NCI-H526 treated with DMSO at 0.1 percent for 48 hours (cell line): ENCODE data around the gene SLC9A2.

Experiments used
- DNase-seq: peaks from one replicate; lab custom pipeline; 2025; lab: John Stamatoyannopoulos, UW

The SLC9A2 gene

DNA sequence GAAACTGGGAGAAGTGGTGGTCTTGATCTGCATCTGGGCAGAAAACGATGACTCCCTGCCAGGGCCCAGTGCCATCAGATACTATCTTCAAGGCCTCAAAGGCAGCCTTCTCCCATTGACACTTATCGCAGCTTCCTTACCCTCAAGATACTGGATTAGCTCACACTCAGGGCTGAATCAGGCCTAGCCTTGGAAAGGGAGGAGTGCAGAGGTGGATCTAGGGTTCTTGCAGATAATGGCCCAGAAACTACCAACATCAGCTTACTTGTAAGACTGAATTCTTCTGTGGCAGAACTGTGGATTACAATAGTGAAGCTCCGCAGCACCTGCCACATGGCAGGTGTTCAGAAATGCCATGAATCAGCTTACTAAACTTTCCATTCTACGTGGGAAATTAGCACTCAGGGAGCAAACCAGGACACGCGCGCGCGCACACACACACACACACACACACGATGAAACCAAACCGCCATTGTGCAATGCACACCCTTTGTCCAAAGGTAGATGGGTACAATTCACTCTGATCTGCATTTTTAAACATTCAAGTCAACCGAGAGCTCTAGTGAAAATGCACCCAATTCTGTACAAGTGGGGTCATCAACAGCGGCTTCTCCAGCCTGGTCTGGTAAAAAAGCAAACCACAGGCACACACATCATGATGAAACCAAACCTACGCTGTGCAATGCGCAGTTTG is 116.2 kb downstream of the SLC9A2 start:
- DNase-seq: no peak

DNA sequence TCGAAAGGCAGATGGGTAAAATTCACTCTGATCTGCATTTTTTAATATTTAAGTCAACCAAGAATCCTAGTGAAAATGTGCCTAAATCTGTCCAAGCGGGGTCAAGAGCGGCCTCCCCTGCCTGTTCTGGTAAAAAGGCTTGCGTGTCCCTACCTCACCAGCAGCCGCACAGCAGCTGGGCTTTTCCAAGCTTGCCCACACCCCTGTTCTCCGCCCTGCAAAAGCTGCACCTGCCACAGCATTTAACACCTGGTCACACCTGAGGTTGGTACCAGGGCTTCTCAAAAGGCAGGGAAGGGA is 116.7 kb downstream of the SLC9A2 start:
- no peak for DNase-seq

DNA sequence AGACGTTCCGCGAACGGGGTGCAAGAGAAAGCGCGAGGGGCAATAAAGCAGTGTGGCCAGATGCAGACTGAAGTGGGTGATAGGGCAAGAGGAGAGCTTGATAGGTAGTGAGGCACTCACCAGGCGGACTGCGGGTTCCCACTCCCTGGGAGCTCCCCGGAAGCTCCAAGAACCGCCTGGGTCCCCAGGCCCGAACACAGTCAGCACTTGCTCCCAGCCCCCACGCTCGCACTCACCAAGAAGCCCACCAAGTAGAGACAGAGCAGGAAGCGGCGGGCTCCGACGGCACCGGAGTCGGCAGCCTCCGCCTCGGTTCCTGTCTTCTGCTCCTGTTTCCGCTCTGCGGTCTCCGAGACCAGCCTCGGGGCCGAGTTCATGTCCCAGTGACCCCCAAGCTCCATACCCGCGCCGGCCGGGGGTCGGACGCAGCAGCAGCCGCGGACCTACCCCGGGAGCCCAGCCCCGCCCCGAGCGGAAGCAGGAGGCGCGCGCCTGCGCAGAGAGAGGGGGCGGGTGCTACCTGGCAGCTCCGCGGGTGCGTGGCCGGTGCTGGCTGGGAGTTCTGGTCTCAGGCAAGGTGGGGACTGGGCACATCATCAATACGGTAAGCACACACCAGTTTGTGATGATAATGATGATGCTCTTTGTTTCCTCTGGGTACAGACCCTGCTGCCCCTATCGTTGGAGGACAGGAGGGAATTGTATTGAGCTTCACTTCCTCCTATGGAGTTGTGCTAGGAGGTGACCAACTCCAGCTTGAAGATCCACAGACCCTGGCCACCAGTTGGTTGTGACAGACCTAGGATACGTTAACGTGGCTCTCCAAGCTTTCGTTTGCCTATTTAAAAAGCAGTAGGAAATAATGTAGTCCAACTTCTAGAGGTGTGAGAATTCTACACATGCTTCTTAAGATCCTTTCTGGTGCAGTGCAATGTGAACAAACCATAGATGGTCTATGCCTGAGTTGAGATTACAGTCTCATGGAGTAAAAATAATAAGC is 117.4 kb downstream of the SLC9A2 start:
- peak; percentile 66 for DNase-seq

DNA sequence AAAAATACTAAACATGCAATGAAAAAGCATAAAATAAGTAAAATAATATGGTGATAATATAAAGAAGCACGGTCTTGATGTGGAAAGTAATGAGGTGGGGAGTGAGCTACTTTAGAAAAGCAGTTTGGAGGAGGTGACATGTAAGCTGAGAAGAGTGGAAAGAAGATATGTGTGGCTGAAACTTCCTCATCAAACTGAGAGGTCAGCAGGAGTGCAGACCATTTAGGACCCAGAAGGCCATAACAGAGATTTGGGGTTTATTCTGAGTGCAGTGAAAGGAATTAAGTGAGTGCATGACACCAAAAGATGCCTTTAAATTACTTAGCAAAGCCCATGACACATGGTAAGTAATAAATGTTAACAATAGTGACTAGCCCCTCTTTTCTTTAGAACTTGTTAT is 118.1 kb downstream of the SLC9A2 start:
- no peak for DNase-seq

DNA sequence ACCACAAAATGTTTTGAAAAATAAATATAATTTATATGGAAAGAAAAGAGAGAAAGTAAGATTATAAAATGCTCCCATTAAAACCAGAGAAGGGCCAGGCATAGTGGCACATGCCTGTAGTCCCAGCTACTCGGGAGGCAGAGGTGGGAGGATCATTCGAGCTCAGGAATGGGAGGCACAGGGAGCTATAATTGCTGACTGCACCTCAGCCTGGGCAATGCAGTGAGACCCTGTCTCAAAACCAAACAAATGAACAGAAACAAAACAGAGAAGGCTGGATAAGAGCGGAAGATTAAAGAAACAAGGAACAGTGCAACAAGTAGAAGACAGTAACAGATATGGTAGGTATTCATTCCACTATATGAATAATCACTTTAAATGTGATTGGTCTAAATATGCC is 123.9 kb downstream of the SLC9A2 start:
- no peak for DNase-seq

DNA sequence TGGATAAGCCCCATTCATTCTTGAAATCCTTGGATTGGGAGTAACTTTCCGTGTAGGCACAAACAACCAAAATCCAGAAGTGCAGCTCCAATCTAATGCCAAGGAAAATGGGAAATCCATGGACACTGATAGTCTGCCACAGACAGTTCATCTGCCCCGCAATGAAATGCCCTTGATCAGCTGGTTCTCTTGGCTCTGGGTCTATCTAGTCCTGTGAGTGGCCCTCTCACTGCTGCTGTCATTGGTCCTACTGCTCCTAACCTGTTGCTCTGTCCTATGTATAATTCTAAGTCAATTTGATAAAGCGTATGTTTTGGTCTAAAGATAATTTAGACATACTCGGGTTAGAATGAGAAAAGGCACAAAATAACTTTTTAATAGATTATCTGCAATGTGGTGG is 128.8 kb downstream of the SLC9A2 start:
- no peak for DNase-seq

DNA sequence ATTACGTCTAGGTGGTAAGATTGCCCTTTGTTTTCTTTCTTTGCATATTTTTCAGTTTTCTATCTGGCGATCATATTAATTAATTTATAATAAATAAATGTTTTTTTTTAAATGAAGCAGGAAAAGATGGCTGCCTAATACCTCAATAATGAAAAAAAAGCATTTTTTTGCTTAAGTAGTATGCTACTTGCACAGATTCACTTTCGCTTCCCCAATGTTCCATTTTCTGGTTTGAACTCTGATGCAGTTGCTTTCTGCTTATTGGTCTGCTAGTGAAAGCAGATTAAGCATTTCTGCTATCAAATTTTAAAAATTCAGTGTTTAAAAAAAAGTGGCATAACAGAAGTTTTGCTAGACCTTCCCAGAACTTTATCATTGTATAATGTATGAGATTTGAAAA is 130.6 kb downstream of the SLC9A2 start:
- no peak for DNase-seq

DNA sequence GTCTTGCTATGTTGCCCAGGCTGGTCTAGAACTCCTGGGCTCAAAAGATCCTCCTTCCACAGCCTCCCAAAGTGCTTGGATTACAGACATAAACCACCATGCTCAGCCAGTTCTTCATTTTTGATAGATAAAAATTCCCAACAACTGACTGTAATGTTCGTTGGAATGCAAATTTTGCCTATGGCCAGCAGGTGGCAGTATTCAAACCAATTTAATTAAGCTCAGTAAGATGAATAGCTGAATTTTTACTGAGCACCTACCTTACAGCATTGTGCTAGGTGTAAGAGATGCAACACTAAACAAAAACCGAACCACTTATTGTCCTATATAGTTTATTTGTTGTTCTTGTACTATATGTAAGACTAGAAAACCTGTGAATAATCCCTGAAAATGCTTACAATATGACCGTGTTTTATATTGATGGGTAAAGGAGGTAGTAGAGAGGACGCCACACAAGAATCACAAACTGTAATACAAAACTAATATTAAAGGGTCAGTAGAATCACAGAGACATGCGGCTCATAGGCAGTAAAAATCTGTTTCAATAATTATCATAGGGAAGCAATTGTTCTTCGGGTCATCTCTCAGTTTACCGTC is 134.3 kb downstream of the SLC9A2 start:
- peak; percentile 48 for DNase-seq

DNA sequence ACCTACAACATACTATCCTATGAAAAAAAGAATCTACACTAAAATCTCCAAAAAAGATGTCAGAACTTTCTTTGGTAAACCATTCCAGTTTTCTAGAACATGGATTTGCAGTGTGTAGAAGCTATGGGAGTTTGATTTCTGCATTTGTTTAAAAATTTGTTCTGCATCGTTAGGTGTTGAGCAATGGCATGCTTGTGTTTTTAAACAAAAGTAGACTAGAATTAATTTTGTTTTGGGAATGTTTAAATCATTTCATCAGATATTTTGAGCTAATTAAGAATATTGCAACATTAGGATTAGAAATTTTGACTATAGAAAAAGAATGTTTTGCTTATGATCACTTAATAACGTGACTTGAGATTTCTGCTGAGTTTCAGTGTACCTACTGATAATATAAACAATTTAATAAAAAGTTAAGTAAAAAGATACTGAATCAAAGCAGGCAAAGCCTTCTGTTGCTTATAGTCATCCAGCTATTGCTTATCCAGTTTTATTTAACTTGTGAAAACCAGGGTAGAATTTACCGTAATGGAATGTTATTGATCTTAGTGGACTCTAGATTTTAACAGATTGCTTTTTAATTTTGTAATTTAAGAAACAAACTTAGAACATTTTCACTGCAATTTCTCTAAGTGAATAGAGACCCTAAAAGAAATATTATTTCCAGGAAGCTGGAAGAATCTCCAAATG is 135.2 kb downstream of the SLC9A2 start:
- no peak for DNase-seq

DNA sequence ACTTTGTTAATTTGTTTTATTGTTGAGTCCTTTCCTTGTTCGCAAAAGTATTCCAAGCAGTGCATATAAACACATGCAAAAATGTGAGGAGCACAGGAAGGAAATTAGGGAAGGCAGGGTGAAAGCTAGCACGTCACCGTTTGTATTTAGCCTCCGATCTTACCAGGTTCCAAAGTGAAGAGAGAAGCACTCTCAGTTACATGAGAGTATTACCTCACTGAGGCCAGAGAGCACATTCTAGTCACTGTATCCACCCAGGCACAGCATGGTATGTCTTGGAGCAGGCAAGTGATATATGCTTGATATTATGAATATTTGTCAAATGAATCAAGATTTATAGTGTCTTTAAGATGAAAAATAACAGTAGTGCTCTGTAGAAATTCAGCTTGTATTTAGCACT is 135.9 kb downstream of the SLC9A2 start:
- no peak for DNase-seq

DNA sequence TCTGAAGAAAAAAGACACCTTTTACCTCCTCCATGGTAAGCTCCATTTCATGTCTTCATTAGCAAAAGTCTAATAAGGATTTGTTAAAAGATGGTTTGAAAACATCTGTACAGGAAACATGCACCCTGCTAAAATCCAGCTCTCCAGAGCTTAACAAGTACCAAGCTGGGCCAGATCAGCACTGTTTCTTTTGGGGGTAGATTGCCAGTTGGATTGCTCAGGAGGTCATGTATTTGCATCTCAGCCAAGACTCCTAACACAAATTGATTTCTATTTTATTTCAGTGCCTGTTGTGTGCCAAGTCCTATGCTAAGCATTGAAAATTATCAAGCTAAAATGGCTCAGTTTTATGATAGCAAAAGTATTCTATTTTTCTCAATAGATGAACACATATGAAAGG is 139.1 kb downstream of the SLC9A2 start:
- no peak for DNase-seq
